Measurements from ENCODE around the gene UNC13B.

- no peak for TF ChIP-seq TAF1 (IDR thresholded peaks at IDR 0.05; ENCODE audit: borderline replicate concordance, low read depth, low read length)
- TF ChIP-seq POLR2AphosphoS5 (IDR thresholded peaks at IDR 0.05; ENCODE audit: low read depth, low read length): no peak
- TF ChIP-seq POLR2A (IDR thresholded peaks at IDR 0.05; ENCODE audit: low read depth, low read length): no peak
These were observed 156.9 kb downstream of the UNC13B start for GRCh38 chr9:35318741-35319140.

All from GM12892 (cell line).